NCI-H146 (cell line): ENCODE data around the gene PYDC1.

Experiments
- DNase-seq: peaks from one replicate; lab custom pipeline; 2025; lab: John Stamatoyannopoulos, UW

The PYDC1 gene

GRCh38 chr16:31179219-31179746 lies 37.7 kb downstream of the PYDC1 start:
- no peak for DNase-seq

- no peak for DNase-seq
These were observed 39.8 kb downstream of the PYDC1 start for GRCh38 chr16:31177136-31177535.

- peak; percentile 73 for DNase-seq
These were observed 46.9 kb downstream of the PYDC1 start for GRCh38 chr16:31170048-31170447.

GRCh38 chr16:31168848-31169247 lies 48.1 kb downstream of the PYDC1 start:
- DNase-seq = no peak

GRCh38 chr16:31167315-31167714 lies 49.6 kb downstream of the PYDC1 start:
- no peak for DNase-seq
